GM19023 (cell line): Measurements from ENCODE around the gene PFDN4.
"Not testable (repeated sequence)": the region's sequence is repeated elsewhere in the genome, so short reads cannot be mapped to it uniquely, and the experiment has no call there.

Experiments used
- ATAC-seq: cut with Tn5 transposase; IDR thresholded peaks from one replicate; pipeline ENCODE4 v1.9.1; 2021; ENCODE audit warnings: mild to moderate bottlenecking, moderate library complexity; ENCODE audit not compliant: unreplicated experiment

Gene PFDN4

GRCh38 chr20:54223285-54223684, 15.4 kb downstream of the PFDN4 start:
- no peak for ATAC-seq

DNA sequence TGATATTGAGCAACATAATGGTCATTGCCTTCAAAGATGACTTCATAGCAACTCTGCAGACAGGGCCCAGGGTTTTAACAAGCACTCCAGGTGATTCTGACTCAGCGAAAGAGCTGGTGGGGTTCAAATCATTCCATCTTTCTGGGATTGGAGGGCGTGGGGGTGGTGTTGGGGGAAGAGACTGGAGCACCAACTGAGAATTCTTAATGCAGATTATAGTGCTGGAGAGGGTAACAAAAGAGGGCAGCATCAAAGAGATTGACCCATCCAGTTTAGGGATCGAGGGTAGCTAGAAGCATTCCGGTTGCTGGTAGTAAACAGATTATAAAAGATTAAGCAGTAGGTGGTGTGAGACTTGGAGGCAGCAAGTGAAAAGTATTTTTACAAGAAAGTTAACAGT, 15.9 kb downstream of the PFDN4 start:
- ATAC-seq = no peak

GRCh38 chr20:54224642-54225041, 16.8 kb downstream of the PFDN4 start:
- ATAC-seq = not testable (repeated sequence)

DNA sequence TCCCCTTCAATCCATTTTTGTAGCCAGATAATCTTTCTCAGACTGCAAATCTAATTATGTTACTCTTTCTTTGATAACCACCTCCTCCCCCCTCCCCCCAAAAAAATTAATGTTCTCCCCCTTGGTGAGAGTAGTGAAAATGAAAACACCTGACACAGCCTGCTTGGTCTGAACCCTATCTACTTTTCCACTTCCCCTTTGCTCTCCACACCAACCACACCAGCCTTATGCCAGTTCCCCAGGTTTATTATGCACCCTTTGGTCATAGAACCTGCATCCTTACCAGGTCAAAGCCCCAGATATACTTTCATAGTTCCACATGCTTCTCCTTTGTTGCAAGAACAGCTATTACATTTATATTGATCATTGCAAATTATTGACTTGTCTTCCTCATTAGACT, 19.4 kb downstream of the PFDN4 start:
- ATAC-seq = no peak

DNA sequence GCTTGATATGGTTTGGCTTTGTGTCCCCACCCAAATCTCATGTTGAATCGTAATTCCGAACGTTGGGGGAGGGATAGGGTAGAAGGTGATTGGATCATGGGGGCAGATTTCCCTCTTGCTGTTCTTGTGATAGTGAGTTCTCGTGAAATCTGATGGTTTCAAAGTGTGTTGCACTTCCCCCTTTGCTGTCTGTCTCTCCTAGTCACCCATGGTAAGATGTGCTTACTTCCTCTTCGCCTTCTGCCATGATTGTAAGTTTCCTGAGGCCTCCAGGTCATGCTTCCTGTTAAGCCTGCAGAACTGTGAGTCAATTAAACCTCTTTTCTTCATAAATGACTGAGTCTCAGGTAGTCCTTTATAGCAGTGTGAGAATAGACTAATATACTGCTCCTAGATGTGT, 19.9 kb downstream of the PFDN4 start:
- ATAC-seq = no peak

GRCh38 chr20:54228841-54229240, 21.0 kb downstream of the PFDN4 start:
- ATAC-seq = no peak

DNA sequence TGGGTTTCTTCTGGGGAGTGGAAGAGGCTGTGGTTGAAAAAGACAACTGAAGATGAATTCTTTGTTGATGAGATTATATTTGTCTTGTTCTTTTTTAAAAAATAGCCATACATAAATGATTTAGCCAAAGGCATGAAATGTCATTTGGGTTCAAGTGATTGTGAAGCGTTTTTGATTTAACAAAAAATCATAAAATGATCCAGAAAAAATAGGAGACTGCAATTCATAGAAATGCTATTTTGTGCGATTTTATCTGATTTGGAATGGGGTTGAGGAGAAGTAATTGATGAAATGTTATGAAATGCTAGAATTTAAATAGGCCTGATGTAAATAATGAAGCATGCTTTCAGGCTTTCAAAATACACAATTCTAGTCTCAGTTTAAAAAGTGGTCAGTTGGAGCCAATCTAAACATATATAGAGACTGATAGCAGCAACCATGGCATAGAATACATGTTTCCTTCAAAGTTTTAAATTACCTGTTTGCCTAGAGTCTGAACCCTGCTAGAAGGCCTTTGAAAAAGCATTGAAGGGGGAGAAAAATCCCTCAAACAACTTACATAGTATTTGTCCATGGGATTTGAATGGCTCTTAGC, 21.8 kb downstream of the PFDN4 start:
- ATAC-seq = no peak

- no peak for ATAC-seq
These were observed 23.1 kb downstream of the PFDN4 start for GRCh38 chr20:54231036-54231435.

GRCh38 chr20:54234991-54235390, 27.1 kb downstream of the PFDN4 start:
- ATAC-seq = no peak

- no peak for ATAC-seq
These were observed 29.4 kb downstream of the PFDN4 start for GRCh38 chr20:54237116-54237943.

DNA sequence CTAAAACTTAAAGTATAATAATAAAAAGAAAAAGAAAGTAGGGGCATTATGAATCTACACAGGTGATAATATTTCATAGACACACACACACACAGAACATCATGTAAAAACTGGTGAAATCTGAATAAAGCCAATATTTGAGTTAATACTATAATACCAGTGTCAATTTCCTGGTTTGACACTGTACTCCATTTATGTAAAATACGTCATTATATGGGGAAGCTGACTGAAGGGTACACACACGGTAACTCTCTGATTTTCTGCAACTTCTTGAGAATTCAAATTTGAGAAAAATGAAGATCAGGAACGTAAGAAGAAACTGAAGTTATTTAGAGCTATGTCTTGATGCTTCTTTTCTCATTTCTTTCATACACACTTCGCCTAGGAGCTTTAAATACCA, 36.2 kb downstream of the PFDN4 start:
- no peak for ATAC-seq

DNA sequence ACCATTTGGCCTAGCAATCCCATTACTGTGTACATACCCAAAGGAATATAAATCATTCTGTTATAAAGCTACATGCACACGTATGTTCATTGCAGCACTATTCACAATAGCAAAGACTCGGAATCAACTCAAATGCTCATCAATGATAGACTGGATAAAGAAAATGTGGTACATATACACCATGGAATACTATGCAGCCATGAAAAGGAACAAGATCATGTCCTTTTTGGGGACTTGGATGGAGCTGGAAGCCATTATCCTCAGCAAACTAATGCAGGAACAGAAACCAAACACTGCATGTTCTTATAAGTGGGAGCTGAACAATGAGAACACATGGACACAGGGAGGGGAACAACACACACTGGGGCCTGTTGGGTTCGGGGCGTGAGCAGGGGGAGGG, 40.8 kb downstream of the PFDN4 start:
- ATAC-seq = not testable (repeated sequence)

DNA sequence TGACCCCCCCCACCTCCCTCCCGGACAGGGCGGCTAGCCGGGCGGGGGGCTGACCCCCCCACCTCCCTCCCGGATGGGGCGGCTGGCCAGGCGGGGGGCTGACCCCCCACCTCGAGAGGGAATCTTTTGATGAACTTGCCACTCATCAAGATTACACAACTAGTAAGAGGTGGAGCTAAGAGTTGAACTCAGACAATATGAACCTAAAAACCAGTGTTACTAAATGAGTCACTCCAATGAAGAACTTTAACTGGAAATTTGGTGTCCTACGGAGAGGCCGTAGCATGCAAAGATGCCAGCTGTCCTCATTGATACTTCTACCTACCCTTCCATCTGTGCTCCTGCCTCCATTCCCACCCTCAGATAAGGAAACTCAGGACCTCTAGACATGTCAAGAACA, 42.8 kb downstream of the PFDN4 start:
- ATAC-seq = no peak

DNA sequence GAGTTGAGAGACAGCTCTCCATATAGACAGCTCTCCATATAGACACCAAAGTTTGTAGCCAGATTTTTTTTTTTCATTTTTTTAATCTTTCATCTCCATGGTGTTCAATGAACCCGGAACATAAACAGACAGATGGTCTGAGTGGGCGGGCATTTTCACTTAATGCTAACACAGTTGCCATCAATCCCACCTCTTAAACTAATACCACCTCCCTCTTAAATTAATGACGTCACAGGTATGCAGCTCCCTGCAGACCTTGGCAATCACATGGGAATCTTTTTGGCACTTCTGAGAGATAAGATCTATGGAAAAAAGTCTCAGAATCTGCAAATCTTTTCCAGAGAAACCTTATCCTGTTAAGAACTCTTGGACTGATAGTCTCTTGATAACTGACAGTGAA, 43.2 kb downstream of the PFDN4 start:
- ATAC-seq = no peak

- no peak for ATAC-seq
These were observed 46.7 kb downstream of the PFDN4 start for GRCh38 chr20:54254596-54254995.

- no peak for ATAC-seq
These were observed 47.3 kb downstream of the PFDN4 start for GRCh38 chr20:54255157-54255556.

GRCh38 chr20:54256202-54256601, 48.3 kb downstream of the PFDN4 start:
- no peak for ATAC-seq

GRCh38 chr20:54257071-54257816, 49.4 kb downstream of the PFDN4 start:
- ATAC-seq = no peak

DNA sequence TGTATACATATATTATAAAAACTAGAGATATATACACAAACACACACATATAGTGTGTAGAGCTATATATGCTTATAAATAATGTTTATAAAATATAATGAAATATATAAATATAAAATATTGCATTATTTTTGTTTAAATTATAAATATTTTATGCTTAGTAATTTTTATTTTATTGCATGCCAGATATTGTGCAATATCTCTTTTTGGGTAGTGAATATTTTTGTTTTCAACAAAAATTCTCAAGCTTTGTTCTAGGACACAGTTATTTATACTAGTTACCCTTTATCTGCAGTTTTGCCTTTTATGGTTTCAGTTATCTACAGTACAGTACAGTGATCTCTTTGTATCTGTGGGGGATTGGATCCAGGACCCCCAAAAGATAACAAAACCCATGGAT, 52.2 kb downstream of the PFDN4 start:
- no peak for ATAC-seq

DNA sequence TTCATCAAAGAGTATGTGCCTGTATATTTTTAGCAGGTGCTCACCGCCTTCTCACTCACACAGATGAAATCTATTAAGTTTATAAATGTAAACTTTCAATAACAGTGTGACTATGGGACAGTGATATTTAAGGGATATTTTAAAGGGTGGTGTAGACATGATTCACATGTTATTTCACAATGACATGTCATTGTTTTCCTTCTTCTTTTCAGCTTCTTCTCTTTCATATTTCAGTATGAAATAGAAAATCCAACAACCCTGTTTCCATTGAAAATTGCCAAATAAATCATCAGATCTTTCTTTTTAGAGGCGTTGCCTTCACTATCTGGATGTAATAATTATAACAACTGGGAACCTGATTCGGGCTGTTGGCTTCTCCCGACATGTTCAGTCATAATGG, 54.8 kb downstream of the PFDN4 start:
- ATAC-seq = no peak

- ATAC-seq = no peak
These were observed 55.3 kb downstream of the PFDN4 start for GRCh38 chr20:54263116-54263690.

- ATAC-seq = not testable (repeated sequence)
These were observed 57.9 kb downstream of the PFDN4 start for GRCh38 chr20:54265791-54266190.
